Measurements from ENCODE around the gene MARCHF9.

The MARCHF9 gene

DNA sequence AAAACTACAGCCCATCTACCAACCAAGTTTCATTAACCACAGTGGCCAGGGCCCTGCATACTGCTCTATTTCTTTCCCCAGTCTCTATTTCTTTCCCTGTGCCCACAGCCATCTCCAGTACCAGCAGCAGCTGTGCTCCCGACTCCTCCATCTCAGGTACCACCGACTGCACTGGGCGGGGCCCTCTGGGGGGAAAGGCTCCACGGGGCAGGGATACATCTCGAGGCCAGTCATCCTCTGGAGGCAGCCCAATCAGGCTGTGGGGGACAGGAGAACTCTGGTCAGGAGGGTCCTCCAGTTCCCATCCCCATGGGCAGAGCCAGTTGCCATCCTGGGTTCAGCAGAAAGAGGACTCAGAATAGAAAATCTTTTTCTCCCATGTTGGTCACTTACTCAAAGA is 5.8 kb upstream of the MARCHF9 start:
- H3K27ac ChIP-seq: peak overlapping the region; percentile 87
- no peak for TF ChIP-seq ZFX (IDR thresholded peaks at IDR 0.05; ENCODE audit: borderline replicate concordance)
- TF ChIP-seq CTCF (IDR thresholded peaks at IDR 0.05): no peak

DNA sequence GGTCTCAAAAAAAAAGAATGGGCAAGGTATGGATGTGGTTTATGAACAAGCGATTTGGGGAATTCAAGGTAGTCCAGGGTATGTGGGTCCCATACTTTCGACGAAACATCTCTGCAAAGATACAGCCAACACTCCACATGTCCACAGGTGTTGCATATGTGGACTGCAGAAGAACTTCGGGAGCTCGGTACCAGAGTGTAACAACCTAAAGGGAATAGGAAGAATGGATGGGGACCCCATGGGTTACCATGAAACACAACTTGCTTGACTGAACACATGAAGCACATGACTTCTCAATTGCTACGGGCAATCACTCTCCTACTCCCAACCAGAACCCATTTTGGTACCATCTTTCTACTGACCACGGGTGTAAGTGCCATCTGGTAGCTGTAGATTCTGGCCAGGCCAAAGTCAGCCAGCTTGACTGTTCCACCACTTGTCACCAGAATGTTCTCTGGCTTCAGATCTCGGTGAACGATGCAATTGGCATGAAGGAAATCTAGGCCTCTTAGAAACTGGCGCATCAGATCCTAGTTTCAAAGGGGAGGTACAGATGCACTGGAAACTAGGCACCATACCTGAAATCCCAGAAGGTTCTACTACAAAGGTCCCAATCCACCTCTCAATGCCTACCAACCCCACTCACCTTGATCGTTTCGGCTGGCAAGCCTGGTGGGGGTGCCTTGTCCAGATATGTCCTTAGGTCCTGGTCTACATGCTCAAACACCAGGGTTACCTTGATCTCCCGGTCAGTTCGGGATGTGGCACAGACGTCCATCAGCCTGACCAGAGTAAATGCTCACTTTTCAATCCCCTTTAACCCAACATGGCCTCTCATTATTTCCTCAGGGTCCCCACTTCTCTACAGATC is 4.1 kb upstream of the MARCHF9 start:
- TF ChIP-seq CTCF (IDR thresholded peaks at IDR 0.05) (no peak), ZFX (IDR thresholded peaks at IDR 0.05; ENCODE audit: borderline replicate concordance) (no peak)
- peak overlapping the region; percentile 91 for H3K27ac ChIP-seq

GRCh38 chr12:57751432-57751787 is 3.5 kb upstream of the MARCHF9 start:
- TF ChIP-seq CTCF (IDR thresholded peaks at IDR 0.05) (no peak), ZFX (IDR thresholded peaks at IDR 0.05; ENCODE audit: borderline replicate concordance) (no peak)
- peak overlapping the region; percentile 91 for H3K27ac ChIP-seq

DNA sequence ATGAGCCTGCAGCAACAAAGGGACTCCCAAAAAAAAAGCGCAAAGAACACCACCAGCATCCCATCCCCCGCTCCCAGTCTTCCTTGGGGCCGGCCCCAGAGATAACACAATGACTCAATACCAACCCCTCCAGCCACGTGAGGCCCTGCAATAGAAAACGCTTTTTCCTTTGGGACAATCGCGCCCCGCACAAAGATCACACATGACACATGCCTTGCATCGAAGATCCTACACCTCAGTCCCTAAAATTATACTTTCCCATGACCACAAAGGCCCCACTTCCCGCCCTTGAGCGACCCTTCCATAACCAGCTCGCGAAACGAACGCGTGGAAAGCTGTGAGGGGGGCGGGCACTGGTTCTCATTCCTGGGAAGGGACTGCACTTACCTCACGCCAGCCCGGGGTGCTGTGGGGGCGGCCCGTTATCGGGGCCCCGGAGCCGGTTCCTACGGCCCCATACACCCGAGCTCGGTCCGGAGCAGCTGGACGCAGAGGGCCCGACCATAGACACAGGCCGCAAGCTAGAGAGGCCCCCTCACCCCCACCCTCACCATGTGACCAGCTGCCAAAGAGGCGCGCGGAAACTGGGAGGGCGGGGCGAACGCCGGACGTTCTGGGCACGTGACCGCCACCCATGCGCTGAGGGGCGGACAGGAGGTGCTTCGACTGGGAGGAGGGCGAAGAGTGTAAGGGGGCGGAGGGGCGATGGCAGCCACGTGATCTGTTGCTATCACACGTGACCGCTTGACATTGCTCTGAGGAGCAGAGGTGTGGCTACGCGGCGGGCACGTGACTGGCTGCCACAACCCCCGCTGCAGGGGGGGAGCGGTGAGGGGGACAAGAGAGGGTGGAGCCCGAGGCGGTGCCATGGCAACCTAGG is 2.9 kb upstream of the MARCHF9 start, which contains the start of gene CDK4:
Gene CDK4, minus strand, starts transcription at position 523 of the 880 bp plus-strand sequence. CDS start 593 bp downstream, outside the sequence.
- peak within 1 kb of the TSS; percentile 91 for H3K27ac ChIP-seq

DNA sequence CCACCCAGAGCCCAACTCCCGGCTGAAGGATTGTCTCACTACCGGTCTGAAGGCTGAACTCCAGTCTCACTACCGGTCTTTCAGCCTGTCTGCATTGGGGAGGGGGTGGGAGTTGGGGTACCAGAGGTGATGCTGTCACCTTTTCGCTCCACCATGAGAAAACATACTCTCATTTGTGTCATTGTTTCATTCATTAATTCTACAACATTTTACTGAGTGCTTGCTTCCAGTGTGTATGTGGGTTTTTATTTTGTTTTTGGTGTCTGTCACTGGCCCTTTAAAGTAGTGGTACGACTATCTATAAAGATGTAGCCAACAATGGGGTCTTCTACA is 2.3 kb upstream of the MARCHF9 start:
- peak overlapping the region; percentile 91 for H3K27ac ChIP-seq
- TF ChIP-seq ZFX (IDR thresholded peaks at IDR 0.05; ENCODE audit: borderline replicate concordance): no peak
- no peak for TF ChIP-seq CTCF (IDR thresholded peaks at IDR 0.05)

More for the DNA sequence above, 2.9 kb upstream of the MARCHF9 start, which contains the start of gene CDK4:
- TF ChIP-seq ZFX (IDR thresholded peaks at IDR 0.05; ENCODE audit: borderline replicate concordance): no peak

- H3K27ac ChIP-seq: peak overlapping the region; percentile 91
- TF ChIP-seq CTCF (IDR thresholded peaks at IDR 0.05) (no peak), ZFX (IDR thresholded peaks at IDR 0.05; ENCODE audit: borderline replicate concordance) (no peak)
Observed at GRCh38 chr12:57753756-57754337, 1.1 kb upstream of the MARCHF9 start.

- TF ChIP-seq ZFX (IDR thresholded peaks at IDR 0.05; ENCODE audit: borderline replicate concordance) (no peak), CTCF (IDR thresholded peaks at IDR 0.05) (no peak)
- peak overlapping the region; percentile 91 for H3K27ac ChIP-seq
Observed at GRCh38 chr12:57755194-57755453, 221 bp downstream of the MARCHF9 start.
